GM19328 (cell line): ENCODE data around the gene PIKFYVE.

Source experiments
- ATAC-seq: cut with Tn5 transposase; IDR thresholded peaks from one replicate; pipeline ENCODE4 v1.9.1; 2021; ENCODE audit warnings: mild to moderate bottlenecking, moderate library complexity; ENCODE audit not compliant: unreplicated experiment

PIKFYVE gene

DNA sequence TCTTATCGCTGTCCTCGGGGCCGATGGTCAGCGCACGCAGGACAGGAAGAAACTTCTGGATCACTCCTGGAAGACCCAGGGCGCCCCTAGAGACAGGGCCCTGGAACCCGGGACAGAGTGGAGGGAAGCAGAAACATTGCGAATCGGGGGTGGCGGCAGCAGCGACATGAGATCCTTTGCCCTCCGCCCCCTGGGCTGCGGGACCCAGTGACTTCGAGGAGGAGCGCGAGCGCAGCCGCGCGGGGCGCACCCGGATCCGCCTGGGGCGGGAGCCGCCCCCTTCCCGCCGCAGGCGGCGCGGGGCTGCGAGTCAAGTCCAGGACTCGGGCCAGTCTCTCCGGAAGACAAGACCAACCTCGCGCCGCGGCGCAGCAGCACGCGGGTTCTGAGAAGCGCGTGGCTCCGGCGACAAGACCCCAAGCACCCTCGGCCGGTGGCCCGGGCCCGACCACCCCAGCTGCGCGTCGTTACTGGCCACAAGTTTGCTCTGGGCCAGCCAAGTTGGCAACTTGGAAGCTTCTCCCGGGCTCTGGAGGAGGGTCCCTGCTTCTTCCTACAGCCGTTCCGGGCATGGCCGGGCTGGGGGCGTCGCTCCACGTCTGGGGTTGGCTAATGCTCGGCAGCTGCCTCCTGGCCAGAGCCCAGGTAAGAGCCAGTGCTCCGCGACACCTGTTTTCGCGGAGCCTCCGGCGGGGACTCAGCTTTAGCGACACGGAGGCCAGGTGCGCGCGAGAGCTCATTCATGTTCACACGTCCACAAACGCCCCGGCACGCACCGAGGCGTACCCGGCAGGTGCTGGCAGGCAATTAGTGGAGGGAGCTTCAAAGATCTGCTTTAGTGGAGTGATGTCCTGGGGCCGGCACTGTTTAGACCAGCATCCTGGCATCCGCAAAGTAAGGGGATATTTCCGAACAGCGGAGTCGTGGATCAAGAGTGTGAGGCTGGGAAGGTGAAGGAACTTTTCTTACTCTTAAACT is 140.7 kb downstream of the PIKFYVE start, which contains the start of gene PTH2R:
Gene PTH2R (plus strand): TSS at position 319 of the 978 bp plus-strand sequence. CDS start 252 bp downstream, at position 571.
- no peak for ATAC-seq

DNA sequence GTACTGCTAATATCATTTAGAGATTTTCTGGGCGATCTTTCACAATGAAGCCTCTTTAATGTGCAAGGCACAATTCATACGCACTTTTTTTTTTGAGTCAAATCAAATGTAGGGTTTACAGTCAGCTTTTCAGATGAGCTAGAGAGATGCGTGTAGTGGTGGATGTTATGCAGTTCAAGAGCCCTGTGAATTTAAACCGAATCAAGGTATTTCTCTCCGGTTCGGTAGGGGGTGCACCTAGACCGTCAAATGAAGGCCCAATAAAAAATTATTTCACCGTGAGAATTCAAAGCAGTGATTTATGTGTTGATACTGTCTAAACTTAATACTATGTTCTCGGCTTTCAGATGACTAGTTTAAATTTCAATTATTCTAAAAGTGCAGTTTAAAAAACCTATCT is 141.6 kb downstream of the PIKFYVE start:
- no peak for ATAC-seq
